T-helper 2 cell (primary cell): ENCODE data around the gene ELFN2.
"Not testable (repeated sequence)": the region's sequence is repeated elsewhere in the genome, so short reads cannot be mapped to it uniquely, and the experiment has no call there.

ENCODE experiments used
- DNase-seq, 5 experiments: peaks; one replicate each; pipeline versions ENCODE4 v3.0.0 to v3.0.0-alpha.2; 2012 to 2022

Gene ELFN2

GRCh38 chr22:37333724-37334460, 93.4 kb downstream of the ELFN2 start:
- DNase-seq = no peak

- DNase-seq = no peak
These were observed 95.3 kb downstream of the ELFN2 start for GRCh38 chr22:37331856-37332536.

GRCh38 chr22:37331034-37331428, 96.2 kb downstream of the ELFN2 start:
- DNase-seq = no peak

GRCh38 chr22:37330200-37331033, 96.9 kb downstream of the ELFN2 start:
- DNase-seq = peak in 2 of 5 experiments; percentile 25 to 74

- DNase-seq = no peak
These were observed 97.8 kb downstream of the ELFN2 start for GRCh38 chr22:37329238-37330140.

- not testable (repeated sequence) for DNase-seq
These were observed 98.6 kb downstream of the ELFN2 start for GRCh38 chr22:37328538-37329237.

GRCh38 chr22:37328017-37328416, 99.3 kb downstream of the ELFN2 start:
- no peak for DNase-seq

GRCh38 chr22:37326726-37327125, 100.6 kb downstream of the ELFN2 start:
- DNase-seq = no peak

- DNase-seq = no peak
These were observed 102.3 kb downstream of the ELFN2 start for GRCh38 chr22:37325039-37325395.

- DNase-seq = no peak
These were observed 102.8 kb downstream of the ELFN2 start for GRCh38 chr22:37324340-37325038.

GRCh38 chr22:37320726-37321677, 106.3 kb downstream of the ELFN2 start:
- no peak for DNase-seq

- DNase-seq = no peak
These were observed 107.8 kb downstream of the ELFN2 start for GRCh38 chr22:37319469-37319868.

GRCh38 chr22:37318364-37319109, 108.7 kb downstream of the ELFN2 start:
- no peak for DNase-seq
